ENCODE measurements around the gene MAD1L1.

The MAD1L1 gene

GRCh38 chr7:1849351-1850041, 383.2 kb downstream of the MAD1L1 start:
- ATAC-seq = no peak
- TF ChIP-seq SNAI2 (CRISPR knock-in tag; IDR thresholded peaks at IDR 0.05) = no peak
- TF ChIP-seq TOX (CRISPR knock-in tag; IDR thresholded peaks at IDR 0.05; ENCODE audit: borderline replicate concordance) = no peak
- TF ChIP-seq PATZ1 (CRISPR knock-in tag; IDR thresholded peaks at IDR 0.05; ENCODE audit: borderline replicate concordance) = no peak
- TF ChIP-seq, protein P1, sequence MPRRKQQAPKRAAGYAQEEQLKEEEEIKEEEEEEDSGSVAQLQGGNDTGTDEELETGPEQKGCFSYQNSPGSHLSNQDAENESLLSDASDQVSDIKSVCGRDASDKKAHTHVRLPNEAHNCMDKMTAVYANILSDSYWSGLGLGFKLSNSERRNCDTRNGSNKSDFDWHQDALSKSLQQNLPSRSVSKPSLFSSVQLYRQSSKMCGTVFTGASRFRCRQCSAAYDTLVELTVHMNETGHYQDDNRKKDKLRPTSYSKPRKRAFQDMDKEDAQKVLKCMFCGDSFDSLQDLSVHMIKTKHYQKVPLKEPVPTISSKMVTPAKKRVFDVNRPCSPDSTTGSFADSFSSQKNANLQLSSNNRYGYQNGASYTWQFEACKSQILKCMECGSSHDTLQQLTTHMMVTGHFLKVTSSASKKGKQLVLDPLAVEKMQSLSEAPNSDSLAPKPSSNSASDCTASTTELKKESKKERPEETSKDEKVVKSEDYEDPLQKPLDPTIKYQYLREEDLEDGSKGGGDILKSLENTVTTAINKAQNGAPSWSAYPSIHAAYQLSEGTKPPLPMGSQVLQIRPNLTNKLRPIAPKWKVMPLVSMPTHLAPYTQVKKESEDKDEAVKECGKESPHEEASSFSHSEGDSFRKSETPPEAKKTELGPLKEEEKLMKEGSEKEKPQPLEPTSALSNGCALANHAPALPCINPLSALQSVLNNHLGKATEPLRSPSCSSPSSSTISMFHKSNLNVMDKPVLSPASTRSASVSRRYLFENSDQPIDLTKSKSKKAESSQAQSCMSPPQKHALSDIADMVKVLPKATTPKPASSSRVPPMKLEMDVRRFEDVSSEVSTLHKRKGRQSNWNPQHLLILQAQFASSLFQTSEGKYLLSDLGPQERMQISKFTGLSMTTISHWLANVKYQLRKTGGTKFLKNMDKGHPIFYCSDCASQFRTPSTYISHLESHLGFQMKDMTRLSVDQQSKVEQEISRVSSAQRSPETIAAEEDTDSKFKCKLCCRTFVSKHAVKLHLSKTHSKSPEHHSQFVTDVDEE (CRISPR knock-in tag; IDR thresholded peaks at IDR 0.05) = no peak
- no peak for TF ChIP-seq TCF4 (CRISPR knock-in tag; IDR thresholded peaks at IDR 0.05; ENCODE audit: borderline replicate concordance)
- TF ChIP-seq GLIS3 (CRISPR knock-in tag; IDR thresholded peaks at IDR 0.05) = no peak
- TF ChIP-seq ZNF70 (CRISPR knock-in tag; IDR thresholded peaks at IDR 0.05) = no peak
- no peak for TF ChIP-seq RARB (CRISPR knock-in tag; IDR thresholded peaks at IDR 0.05)
- no peak for TF ChIP-seq PPARA (CRISPR knock-in tag; IDR thresholded peaks at IDR 0.05; ENCODE audit: borderline replicate concordance)
- TF ChIP-seq ARNTL (CRISPR knock-in tag; IDR thresholded peaks at IDR 0.05; ENCODE audit: borderline replicate concordance, low read depth) = no peak
- no peak for TF ChIP-seq ISL1 (CRISPR knock-in tag; IDR thresholded peaks at IDR 0.05)
- TF ChIP-seq BACH2 (CRISPR knock-in tag; IDR thresholded peaks at IDR 0.05; ENCODE audit: borderline replicate concordance) = no peak

GRCh38 chr7:1848911-1849311, 383.8 kb downstream of the MAD1L1 start:
- TF ChIP-seq ZC3H10 (CRISPR knock-in tag; IDR thresholded peaks at IDR 0.05) (no peak), PATZ1 (CRISPR knock-in tag; IDR thresholded peaks at IDR 0.05; ENCODE audit: borderline replicate concordance) (no peak), ZNF70 (CRISPR knock-in tag; IDR thresholded peaks at IDR 0.05) (no peak), PPARA (CRISPR knock-in tag; IDR thresholded peaks at IDR 0.05; ENCODE audit: borderline replicate concordance) (no peak), TCF4 (CRISPR knock-in tag; IDR thresholded peaks at IDR 0.05; ENCODE audit: borderline replicate concordance) (no peak), CREB5 (CRISPR knock-in tag; IDR thresholded peaks at IDR 0.05; ENCODE audit: low read depth) (no peak), ZNF8 (CRISPR knock-in tag; IDR thresholded peaks at IDR 0.05) (no peak), OSR1 (CRISPR knock-in tag; IDR thresholded peaks at IDR 0.05) (no peak), ZFP30 (CRISPR knock-in tag; IDR thresholded peaks at IDR 0.05) (no peak), ZNF565 (CRISPR knock-in tag; conservative IDR thresholded peaks at IDR 0.05; ENCODE audit: low read depth) (no peak), CSDC2 (CRISPR knock-in tag; IDR thresholded peaks at IDR 0.05) (no peak)
- TF ChIP-seq, protein P1 (CRISPR knock-in tag; IDR thresholded peaks at IDR 0.05) = no peak
- TF ChIP-seq, protein P2, sequence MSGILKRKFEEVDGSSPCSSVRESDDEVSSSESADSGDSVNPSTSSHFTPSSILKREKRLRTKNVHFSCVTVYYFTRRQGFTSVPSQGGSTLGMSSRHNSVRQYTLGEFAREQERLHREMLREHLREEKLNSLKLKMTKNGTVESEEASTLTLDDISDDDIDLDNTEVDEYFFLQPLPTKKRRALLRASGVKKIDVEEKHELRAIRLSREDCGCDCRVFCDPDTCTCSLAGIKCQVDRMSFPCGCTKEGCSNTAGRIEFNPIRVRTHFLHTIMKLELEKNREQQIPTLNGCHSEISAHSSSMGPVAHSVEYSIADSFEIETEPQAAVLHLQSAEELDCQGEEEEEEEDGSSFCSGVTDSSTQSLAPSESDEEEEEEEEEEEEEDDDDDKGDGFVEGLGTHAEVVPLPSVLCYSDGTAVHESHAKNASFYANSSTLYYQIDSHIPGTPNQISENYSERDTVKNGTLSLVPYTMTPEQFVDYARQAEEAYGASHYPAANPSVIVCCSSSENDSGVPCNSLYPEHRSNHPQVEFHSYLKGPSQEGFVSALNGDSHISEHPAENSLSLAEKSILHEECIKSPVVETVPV (CRISPR knock-in tag; IDR thresholded peaks at IDR 0.05) = no peak
- ATAC-seq = no peak

Data from SK-N-SH treated with all-trans-retinoic acid at 6 μM for 48 hours (cell line).